GM13977 (cell line): Measurements from ENCODE around the gene SH3RF3.

Experiments used
- DNase-seq: peaks from one replicate; pipeline ENCODE4 v3.0.0; 2012; ENCODE audit warnings: low spot score
- CTCF ChIP-seq: IDR thresholded peaks from 2 replicates; pipeline ENCODE4 v1.5.1; 2012; ENCODE audit warnings: mild to moderate bottlenecking, control low read depth; ENCODE audit not compliant: insufficient read depth; ENCODE audit errors: extremely low read depth, missing control alignments
- in situ Hi-C: fragments of 300-500 bp; cut with MboI; formaldehyde crosslinking; loops from one replicate; pipeline ENCODE4 v1.12.0; 2022; ENCODE audit warnings: low sequenced_read_pairs, low pct_unique_long_range_greater_than_20kb, mixed read lengths, inconsistent platforms; ENCODE audit not compliant: unreplicated experiment

SH3RF3 gene

GRCh38 chr2:109292386-109292785 is 163.4 kb downstream of the SH3RF3 start:
- TF ChIP-seq CTCF: no peak
- no peak for DNase-seq
- in situ Hi-C loops: loop anchor here (25.0 kb wide), 1 partner anchor 105 kb away; no protein-coding TSS in a partner anchor

- DNase-seq: no peak
- TF ChIP-seq CTCF: no peak
- in situ Hi-C loops: loop anchor here (25.0 kb wide), 1 partner anchor 106 kb away; no protein-coding TSS in a partner anchor
Measured at GRCh38 chr2:109293663-109294062, 164.7 kb downstream of the SH3RF3 start.

- TF ChIP-seq CTCF: no peak
Measured at GRCh38 chr2:109294523-109294922, 165.5 kb downstream of the SH3RF3 start.

GRCh38 chr2:109295070-109295780 is 166.2 kb downstream of the SH3RF3 start:
- no peak for TF ChIP-seq CTCF

More at GRCh38 chr2:109294523-109294922, 165.5 kb downstream of the SH3RF3 start:
- in situ Hi-C loops: loop anchor here (25.0 kb wide), 1 partner anchor 107 kb away; no protein-coding TSS in a partner anchor
- DNase-seq: no peak

GRCh38 chr2:109295781-109296117 is 166.7 kb downstream of the SH3RF3 start:
- no peak for TF ChIP-seq CTCF
- no peak for DNase-seq
- in situ Hi-C loops: loop anchor here (25.0 kb wide), 1 partner anchor 108 kb away; no protein-coding TSS in a partner anchor

More at GRCh38 chr2:109295070-109295780, 166.2 kb downstream of the SH3RF3 start:
- in situ Hi-C loops: loop anchor here (25.0 kb wide), 1 partner anchor 108 kb away; no protein-coding TSS in a partner anchor
- DNase-seq: no peak

GRCh38 chr2:109297566-109298490 is 168.8 kb downstream of the SH3RF3 start:
- no peak for DNase-seq
- in situ Hi-C loops: loop anchor here (25.0 kb wide), 1 partner anchor 111 kb away; no protein-coding TSS in a partner anchor
- no peak for TF ChIP-seq CTCF
